HEK293 (cell line): ENCODE measurements around the gene TRAF1.

Source experiments
- CTCF ChIA-PET: fragments of 350-600 bp; formaldehyde crosslinking; extraction: SDS; loops from one replicate; lab custom pipeline; 2021; ENCODE audit warnings: antibody characterized with exemption; lab: Yijun Ruan, JAX
- POLR2A ChIA-PET: fragments of 300-600 bp; formaldehyde crosslinking; extraction: SDS; loops from one replicate; lab custom pipeline; 2020; ENCODE audit warnings: antibody characterized with exemption, inconsistent platforms; lab: Yijun Ruan, JAX
- H3K27ac ChIP-seq: fragments of 200-500 bp; sonication (Bioruptor generic); 2 replicates; pipeline ENCODE4 v1.5.1; 2014; ENCODE audit warnings: low read depth, low read length, control low read depth, inconsistent platforms; ENCODE audit errors: extremely low read depth
- H3K36me3 ChIP-seq, 2 experiments: fragments of 200-500 bp in 1 of 2; sonication (Bioruptor generic) in 1 of 2; 1 replicate in 1 of 2; 2 replicates in 1 of 2; pipeline ENCODE4 v1.5.1; 2014 to 2017; ENCODE audit warnings: inconsistent platforms in 2 of 2, low read length in 2 of 2; ENCODE audit not compliant: control insufficient read depth in 2 of 2, insufficient read depth in 1 of 2
- H3K4me1 ChIP-seq: fragments of 200-500 bp; sonication (Bioruptor generic); 2 replicates; pipeline ENCODE4 v1.5.1; 2014; ENCODE audit warnings: mild to moderate bottlenecking, low read length, inconsistent platforms; ENCODE audit not compliant: control insufficient read depth, insufficient read depth
- H3K4me3 ChIP-seq: 2 replicates; pipeline ENCODE4 v1.5.1; 2011; ENCODE audit warnings: low read depth, mild to moderate bottlenecking, control low read depth, low read length, moderate library complexity
- H3K9me3 ChIP-seq: fragments of 200-500 bp; sonication (Bioruptor generic); 2 replicates; pipeline ENCODE4 v1.5.1; 2014; ENCODE audit warnings: low read depth, low read length, inconsistent platforms; ENCODE audit not compliant: control insufficient read depth, insufficient read depth
- EGR2 ChIP-seq: fragments of 450-650 bp; formaldehyde crosslinking; IDR thresholded peaks from 2 replicates; pipeline ENCODE4 v1.5.1; 2016; ENCODE audit warnings: low read depth, missing biosample characterization, missing genetic modification characterization
- GLI4 ChIP-seq: fragments of 450-650 bp; formaldehyde crosslinking; IDR thresholded peaks from 2 replicates; pipeline ENCODE4 v1.5.1; 2016; ENCODE audit warnings: missing biosample characterization, missing genetic modification characterization
- HOXD13 ChIP-seq: sonication (generic); formaldehyde crosslinking; IDR thresholded peaks from 2 replicates; pipeline ENCODE4 v1.8.0; 2022; ENCODE audit warnings: missing genetic modification reagents, borderline replicate concordance
- KLF8 ChIP-seq: fragments of 450-650 bp; formaldehyde crosslinking; IDR thresholded peaks from 2 replicates; pipeline ENCODE4 v1.5.1; 2016; ENCODE audit warnings: missing biosample characterization, missing genetic modification characterization
- MYNN ChIP-seq: fragments of 450-650 bp; formaldehyde crosslinking; IDR thresholded peaks from 2 replicates; pipeline ENCODE4 v1.5.1; 2016; ENCODE audit warnings: missing biosample characterization, missing genetic modification characterization, borderline replicate concordance
- OVOL3 ChIP-seq: fragments of 450-650 bp; formaldehyde crosslinking; IDR thresholded peaks from 2 replicates; pipeline ENCODE4 v1.5.1; 2016; ENCODE audit warnings: missing biosample characterization, missing genetic modification characterization
- SALL2 ChIP-seq: fragments of 450-650 bp; formaldehyde crosslinking; IDR thresholded peaks from 2 replicates; pipeline ENCODE4 v1.5.0; 2017; ENCODE audit warnings: missing biosample characterization, mild to moderate bottlenecking, missing genetic modification characterization, borderline replicate concordance
- TCF7L2 ChIP-seq: IDR thresholded peaks from 2 replicates; pipeline ENCODE4 v1.6.1; 2011; ENCODE audit warnings: low read depth, mild to moderate bottlenecking, inconsistent platforms, low read length, moderate library complexity, borderline replicate concordance
- ZBTB48 ChIP-seq: fragments of 450-650 bp; formaldehyde crosslinking; IDR thresholded peaks from 2 replicates; pipeline ENCODE4 v1.5.1; 2016; ENCODE audit warnings: missing biosample characterization, missing genetic modification characterization
- ZBTB8A ChIP-seq: fragments of 450-650 bp; formaldehyde crosslinking; IDR thresholded peaks from 2 replicates; pipeline ENCODE4 v1.5.1; 2016; ENCODE audit warnings: missing biosample characterization, missing genetic modification characterization
- ZFP41 ChIP-seq: fragments of 450-650 bp; formaldehyde crosslinking; IDR thresholded peaks from 2 replicates; pipeline ENCODE4 v1.5.1; 2016; ENCODE audit warnings: missing biosample characterization, missing genetic modification characterization, borderline replicate concordance
- ZNF10 ChIP-seq: fragments of 450-650 bp; formaldehyde crosslinking; IDR thresholded peaks from 2 replicates; pipeline ENCODE4 v1.5.1; 2017; ENCODE audit warnings: missing biosample characterization, missing genetic modification characterization
- ZNF121 ChIP-seq: fragments of 450-650 bp; formaldehyde crosslinking; IDR thresholded peaks from 2 replicates; pipeline ENCODE4 v1.5.1; 2016; ENCODE audit warnings: missing biosample characterization, missing genetic modification characterization
- ZNF138 ChIP-seq: fragments of 450-650 bp; formaldehyde crosslinking; IDR thresholded peaks from 2 replicates; pipeline ENCODE4 v1.5.1; 2016; ENCODE audit warnings: missing biosample characterization, missing genetic modification characterization, borderline replicate concordance
- ZNF169 ChIP-seq: fragments of 450-650 bp; formaldehyde crosslinking; IDR thresholded peaks from 2 replicates; pipeline ENCODE4 v1.5.1; 2016; ENCODE audit warnings: missing biosample characterization, missing genetic modification characterization
- ZNF175 ChIP-seq: fragments of 450-650 bp; formaldehyde crosslinking; IDR thresholded peaks from 2 replicates; pipeline ENCODE4 v1.5.1; 2016; ENCODE audit warnings: missing biosample characterization, missing genetic modification characterization
- ZNF510 ChIP-seq: fragments of 450-650 bp; formaldehyde crosslinking; IDR thresholded peaks from 2 replicates; pipeline ENCODE4 v1.5.1; 2018; ENCODE audit warnings: mild to moderate bottlenecking, missing genetic modification characterization, missing biosample characterization; ENCODE audit not compliant: insufficient replicate concordance
- ZNF555 ChIP-seq: fragments of 450-650 bp; formaldehyde crosslinking; conservative IDR thresholded peaks from 2 replicates; pipeline ENCODE4 v1.5.1; 2017; ENCODE audit warnings: missing biosample characterization, mild to moderate bottlenecking, missing genetic modification characterization, inconsistent platforms
- ZNF561 ChIP-seq: fragments of 450-650 bp; IDR thresholded peaks from 2 replicates; pipeline ENCODE4 v1.5.1; 2018; ENCODE audit warnings: missing biosample characterization, missing genetic modification characterization, borderline replicate concordance
- ZNF777 ChIP-seq: fragments of 450-650 bp; formaldehyde crosslinking; IDR thresholded peaks from 2 replicates; pipeline ENCODE4 v1.5.1; 2017; ENCODE audit warnings: missing biosample characterization, missing genetic modification characterization, borderline replicate concordance
- ZNF791 ChIP-seq: fragments of 450-650 bp; formaldehyde crosslinking; IDR thresholded peaks from 2 replicates; pipeline ENCODE4 v1.5.1; 2016; ENCODE audit warnings: missing biosample characterization, missing genetic modification characterization
- ZNF792 ChIP-seq: fragments of 450-650 bp; formaldehyde crosslinking; IDR thresholded peaks from 2 replicates; pipeline ENCODE4 v1.5.1; 2016; ENCODE audit warnings: missing biosample characterization, missing genetic modification characterization
- ZSCAN30 ChIP-seq: fragments of 450-650 bp; IDR thresholded peaks from 2 replicates; pipeline ENCODE4 v1.5.1; 2018; ENCODE audit warnings: missing biosample characterization, mild to moderate bottlenecking, missing genetic modification characterization, moderate library complexity
- TF ChIP-seq, protein P1 (sequence below): fragments of 450-650 bp; formaldehyde crosslinking; IDR thresholded peaks from 2 replicates; pipeline ENCODE4 v1.5.1; 2016; ENCODE audit warnings: missing biosample characterization, missing genetic modification characterization
- TF ChIP-seq, protein P2 (sequence below): fragments of 450-650 bp; formaldehyde crosslinking; IDR thresholded peaks from 2 replicates; pipeline ENCODE4 v1.5.1; 2017; ENCODE audit warnings: missing biosample characterization, missing genetic modification characterization
- TF ChIP-seq, protein P3 (sequence below): fragments of 450-650 bp; formaldehyde crosslinking; IDR thresholded peaks from 2 replicates; pipeline ENCODE4 v1.5.1; 2016; ENCODE audit warnings: missing biosample characterization, missing genetic modification characterization

Gene TRAF1

DNA sequence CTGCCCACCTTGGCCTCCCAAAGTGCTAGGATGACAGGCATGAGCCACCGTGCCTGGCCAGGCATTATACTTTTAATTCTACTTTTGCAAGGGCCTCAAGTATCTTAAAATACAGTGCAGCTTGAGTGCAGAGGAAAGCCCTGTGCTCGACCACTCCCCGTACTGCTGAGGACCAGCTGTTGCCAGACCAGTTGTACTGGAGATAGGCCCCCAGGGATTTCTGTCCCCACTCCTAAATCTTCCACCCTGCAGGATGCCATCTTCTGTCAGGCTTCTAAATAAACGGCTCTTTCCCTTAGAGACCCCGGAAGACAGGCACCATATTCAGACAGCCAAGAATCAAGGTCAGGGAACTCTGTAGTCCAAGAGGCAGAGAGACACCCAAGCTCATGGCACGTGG, 67.2 kb downstream of the TRAF1 start:
- ChIA-PET CTCF (interaction anchor here (0.6 to 1.0 kb wide), 3 partner anchors 9 to 342 kb away, joined by 3 read pairs; no protein-coding TSS in a partner anchor), POLR2A (interaction anchor here (1.1 kb wide), 1 partner anchor 8 kb away, joined by 3 read pairs; no protein-coding TSS in a partner anchor)
- peaks cover 0 to 65% of the 10 kb centered on the region in 2 experiments; a peak in 1 of 3 replicates for H3K36me3 ChIP-seq
- no peak overlapping the region for H3K4me3 ChIP-seq
- no peaks in the 10 kb centered on the region for H3K9me3 ChIP-seq
- TF ChIP-seq ZNF555 (tag by site-specific recombination) = no peak
- TF ChIP-seq EGR2 (tag by site-specific recombination) = no peak
- TF ChIP-seq ZNF10 = no peak
- no peak overlapping the region for H3K27ac ChIP-seq
- H3K4me1 ChIP-seq = no peaks in the 10 kb centered on the region

DNA sequence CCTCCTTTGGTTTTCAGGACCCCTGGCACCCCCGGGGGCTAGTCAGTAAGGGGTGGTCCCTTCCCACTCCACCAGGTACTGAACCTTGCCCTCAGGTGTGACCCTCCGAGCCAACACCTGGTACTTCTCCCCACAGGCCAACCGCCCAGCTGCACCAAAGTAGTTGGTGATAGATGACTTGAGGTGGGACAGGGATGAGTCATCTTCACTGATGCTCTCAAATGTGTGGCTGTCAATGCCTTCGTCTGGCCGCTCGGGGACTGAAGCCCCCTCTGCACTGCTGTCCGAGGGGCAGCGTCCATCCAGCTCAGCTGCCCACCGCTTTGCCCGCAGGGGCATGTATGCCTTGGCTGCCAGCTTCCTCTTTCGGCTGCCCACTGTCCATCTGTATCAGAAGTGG, 68.7 kb downstream of the TRAF1 start:
- peaks cover 0 to 54% of the 10 kb centered on the region in 2 experiments; a peak in 1 of 3 replicates for H3K36me3 ChIP-seq
- H3K4me1 ChIP-seq = no peaks in the 10 kb centered on the region
- H3K27ac ChIP-seq = no peak overlapping the region
- POLR2A ChIA-PET = no interaction called here
- CTCF ChIA-PET = no interaction called here
- H3K9me3 ChIP-seq = no peaks in the 10 kb centered on the region
- TF ChIP-seq KLF8 (tag by site-specific recombination) (no peak), ZBTB48 (no peak), HOXD13 (CRISPR knock-in tag) (no peak), ZBTB8A (tag by site-specific recombination) (no peak), ZSCAN30 (tag by site-specific recombination) (no peak), ZNF510 (tag by site-specific recombination) (no peak), ZNF777 (no peak), ZNF561 (no peak), ZNF791 (no peak), SALL2 (tag by site-specific recombination) (no peak), OVOL3 (tag by site-specific recombination) (no peak), ZFP41 (tag by site-specific recombination) (no peak), ZNF138 (no peak)
- no peak overlapping the region for H3K4me3 ChIP-seq

DNA sequence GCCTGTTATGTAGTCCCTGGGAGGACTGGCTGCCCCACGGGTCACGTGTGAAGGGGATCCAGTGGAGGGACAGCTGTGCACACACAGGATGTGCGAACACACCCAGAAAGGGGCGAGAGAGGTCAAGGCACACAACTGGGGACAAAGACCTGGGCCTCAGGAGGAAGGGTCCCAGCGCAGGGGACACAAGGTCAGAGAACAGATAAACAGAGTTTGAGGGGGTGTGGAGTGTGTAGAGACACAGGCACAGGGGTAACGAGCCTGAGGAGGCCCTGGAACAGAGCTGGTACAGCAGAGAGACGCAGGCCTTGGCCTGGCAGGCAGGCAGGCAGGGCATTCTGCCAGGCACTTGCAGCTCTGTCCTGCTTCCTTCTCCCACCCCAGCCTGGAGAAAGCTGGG, 69.1 kb downstream of the TRAF1 start:
- CTCF ChIA-PET = no interaction called here
- H3K9me3 ChIP-seq = no peaks in the 10 kb centered on the region
- H3K4me1 ChIP-seq = no peaks in the 10 kb centered on the region
- POLR2A ChIA-PET = interaction anchor here (0.6 kb wide), 1 partner anchor 10 kb away, joined by 3 read pairs; no protein-coding TSS in a partner anchor
- H3K4me3 ChIP-seq = no peak overlapping the region
- peaks cover 0 to 50% of the 10 kb centered on the region in 2 experiments; a peak in 1 of 3 replicates for H3K36me3 ChIP-seq
- TF ChIP-seq ZNF175 (tag by site-specific recombination) = no peak
- TF ChIP-seq ZNF169 (tag by site-specific recombination) = no peak
- no peak for TF ChIP-seq TCF7L2
- no peak for TF ChIP-seq ZNF792 (tag by site-specific recombination)
- no peak for TF ChIP-seq MYNN
- no peak for TF ChIP-seq GLI4 (tag by site-specific recombination)
- TF ChIP-seq, protein P1, sequence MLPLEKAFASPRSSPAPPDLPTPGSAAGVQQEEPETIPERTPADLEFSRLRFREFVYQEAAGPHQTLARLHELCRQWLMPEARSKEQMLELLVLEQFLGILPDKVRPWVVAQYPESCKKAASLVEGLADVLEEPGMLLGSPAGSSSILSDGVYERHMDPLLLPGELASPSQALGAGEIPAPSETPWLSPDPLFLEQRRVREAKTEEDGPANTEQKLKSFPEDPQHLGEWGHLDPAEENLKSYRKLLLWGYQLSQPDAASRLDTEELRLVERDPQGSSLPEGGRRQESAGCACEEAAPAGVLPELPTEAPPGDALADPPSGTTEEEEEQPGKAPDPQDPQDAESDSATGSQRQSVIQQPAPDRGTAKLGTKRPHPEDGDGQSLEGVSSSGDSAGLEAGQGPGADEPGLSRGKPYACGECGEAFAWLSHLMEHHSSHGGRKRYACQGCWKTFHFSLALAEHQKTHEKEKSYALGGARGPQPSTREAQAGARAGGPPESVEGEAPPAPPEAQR = no peak
- TF ChIP-seq ZNF121 = no peak
- TF ChIP-seq, protein P2, sequence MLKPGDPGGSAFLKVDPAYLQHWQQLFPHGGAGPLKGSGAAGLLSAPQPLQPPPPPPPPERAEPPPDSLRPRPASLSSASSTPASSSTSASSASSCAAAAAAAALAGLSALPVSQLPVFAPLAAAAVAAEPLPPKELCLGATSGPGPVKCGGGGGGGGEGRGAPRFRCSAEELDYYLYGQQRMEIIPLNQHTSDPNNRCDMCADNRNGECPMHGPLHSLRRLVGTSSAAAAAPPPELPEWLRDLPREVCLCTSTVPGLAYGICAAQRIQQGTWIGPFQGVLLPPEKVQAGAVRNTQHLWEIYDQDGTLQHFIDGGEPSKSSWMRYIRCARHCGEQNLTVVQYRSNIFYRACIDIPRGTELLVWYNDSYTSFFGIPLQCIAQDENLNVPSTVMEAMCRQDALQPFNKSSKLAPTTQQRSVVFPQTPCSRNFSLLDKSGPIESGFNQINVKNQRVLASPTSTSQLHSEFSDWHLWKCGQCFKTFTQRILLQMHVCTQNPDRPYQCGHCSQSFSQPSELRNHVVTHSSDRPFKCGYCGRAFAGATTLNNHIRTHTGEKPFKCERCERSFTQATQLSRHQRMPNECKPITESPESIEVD (tag by site-specific recombination) = no peak
- no peak for TF ChIP-seq ZFP41 (tag by site-specific recombination)
- TF ChIP-seq, protein P3, sequence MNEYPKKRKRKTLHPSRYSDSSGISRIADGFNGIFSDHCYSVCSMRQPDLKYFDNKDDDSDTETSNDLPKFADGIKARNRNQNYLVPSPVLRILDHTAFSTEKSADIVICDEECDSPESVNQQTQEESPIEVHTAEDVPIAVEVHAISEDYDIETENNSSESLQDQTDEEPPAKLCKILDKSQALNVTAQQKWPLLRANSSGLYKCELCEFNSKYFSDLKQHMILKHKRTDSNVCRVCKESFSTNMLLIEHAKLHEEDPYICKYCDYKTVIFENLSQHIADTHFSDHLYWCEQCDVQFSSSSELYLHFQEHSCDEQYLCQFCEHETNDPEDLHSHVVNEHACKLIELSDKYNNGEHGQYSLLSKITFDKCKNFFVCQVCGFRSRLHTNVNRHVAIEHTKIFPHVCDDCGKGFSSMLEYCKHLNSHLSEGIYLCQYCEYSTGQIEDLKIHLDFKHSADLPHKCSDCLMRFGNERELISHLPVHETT = no peak
- H3K27ac ChIP-seq = no peak overlapping the region
